Activated CD4-positive, alpha-beta T cell treated with anti-CD3 and anti-CD28 coated beads, Interleukin-2, amount 10 ng/mL, durations not matched to agents 24 days and 14 days (primary cell): ENCODE data around the gene CA6. TPM values are rescaled to one million over a fixed set of nuclear protein-coding genes. Genes with fewer than 3 reads are reported as not detected.
"Not testable (repeated sequence)": the region's sequence is repeated elsewhere in the genome, so short reads cannot be mapped to it uniquely, and the experiment has no call there.

Experiments used
- DNase-seq: peaks from one replicate; pipeline ENCODE4 v3.0.0; 2022
- H3K27ac Mint-ChIP-seq: one replicate; pipeline ENCODE4 v1.8.0; 2022; ENCODE audit warnings: mild to moderate bottlenecking, mixed read lengths
- H3K27me3 Mint-ChIP-seq: one replicate; pipeline ENCODE4 v1.8.0; 2022; ENCODE audit warnings: mixed read lengths
- H3K36me3 Mint-ChIP-seq: one replicate; pipeline ENCODE4 v1.8.0; 2022; ENCODE audit warnings: low read depth, mild to moderate bottlenecking, mixed read lengths
- H3K4me1 Mint-ChIP-seq: one replicate; pipeline ENCODE4 v1.8.0; 2021; ENCODE audit warnings: mixed read lengths
- H3K4me3 Mint-ChIP-seq: one replicate; pipeline ENCODE4 v1.8.0; 2022; ENCODE audit warnings: mild to moderate bottlenecking, moderate library complexity, mixed read lengths
- H3K9me3 Mint-ChIP-seq: one replicate; pipeline ENCODE4 v1.8.0; 2021; ENCODE audit warnings: mixed read lengths
- intact Hi-C: fragments of 100-400 bp; cut with micrococcal nuclease; formaldehyde crosslinking; loops from one replicate; pipeline ENCODE4 v1.15.1; 2023
- total RNA-seq: library from RNA; stranded (reverse); gene quantifications from 2 replicates; pipeline ENCODE4 v1.2.3, GENCODE V29; 2022

Gene CA6
- total RNA-seq, 1 donor from 2014 or later: 1.0 TPM

- DNase-seq: no peak
- no peaks in the 10 kb centered on the region for H3K27me3 Mint-ChIP-seq
- H3K4me1 Mint-ChIP-seq: peaks cover 23% of the 10 kb centered on the region
- H3K27ac Mint-ChIP-seq: no peak overlapping the region
- H3K9me3 Mint-ChIP-seq: no peaks in the 10 kb centered on the region
- no peak overlapping the region for H3K4me3 Mint-ChIP-seq
- peaks cover 3% of the 10 kb centered on the region for H3K36me3 Mint-ChIP-seq
- intact Hi-C loops: no loop called here
Measured at GRCh38 chr1:8911416-8912309, 34.0 kb upstream of the CA6 start.

- no peak overlapping the region for H3K4me3 Mint-ChIP-seq
- no peak for DNase-seq
- peaks cover 4% of the 10 kb centered on the region for H3K36me3 Mint-ChIP-seq
- intact Hi-C loops: no loop called here
- H3K4me1 Mint-ChIP-seq: peaks cover 26% of the 10 kb centered on the region
- no peaks in the 10 kb centered on the region for H3K9me3 Mint-ChIP-seq
- no peak overlapping the region for H3K27ac Mint-ChIP-seq
- H3K27me3 Mint-ChIP-seq: no peaks in the 10 kb centered on the region
Measured at GRCh38 chr1:8913457-8913856, 32.2 kb upstream of the CA6 start.

- Mint-ChIP-seq H3K27me3 (no peaks in the 10 kb centered on the region), H3K27ac (no peak overlapping the region), H3K4me3 (no peak overlapping the region), H3K4me1 (peaks cover 30% of the 10 kb centered on the region), H3K9me3 (no peaks in the 10 kb centered on the region), H3K36me3 (peaks cover 6% of the 10 kb centered on the region)
- intact Hi-C loops: no loop called here
- no peak for DNase-seq
Measured at GRCh38 chr1:8914466-8914865, 31.2 kb upstream of the CA6 start.

- intact Hi-C loops: loop anchor here (5.0 kb wide), 1 partner anchor 187 kb away; no protein-coding TSS in a partner anchor
- no peaks in the 10 kb centered on the region for H3K9me3 Mint-ChIP-seq
Measured at GRCh38 chr1:8915446-8915845, 30.2 kb upstream of the CA6 start.

GRCh38 chr1:8917536-8917935 lies 28.1 kb upstream of the CA6 start:
- H3K27ac Mint-ChIP-seq, H3K4me3 Mint-ChIP-seq: not testable (repeated sequence)

More at GRCh38 chr1:8915446-8915845, 30.2 kb upstream of the CA6 start:
- no peak overlapping the region for H3K27ac Mint-ChIP-seq
- H3K27me3 Mint-ChIP-seq: no peaks in the 10 kb centered on the region
- DNase-seq: no peak
- H3K36me3 Mint-ChIP-seq: peaks cover 3% of the 10 kb centered on the region
- no peak overlapping the region for H3K4me3 Mint-ChIP-seq
- peaks cover 28% of the 10 kb centered on the region for H3K4me1 Mint-ChIP-seq

GRCh38 chr1:8922962-8923361 lies 22.7 kb upstream of the CA6 start:
- peaks cover 25% of the 10 kb centered on the region for H3K4me1 Mint-ChIP-seq

More at GRCh38 chr1:8917536-8917935, 28.1 kb upstream of the CA6 start:
- H3K4me1 Mint-ChIP-seq: peaks cover 31% of the 10 kb centered on the region
- H3K27me3 Mint-ChIP-seq, DNase-seq, H3K9me3 Mint-ChIP-seq: not testable (repeated sequence)
- intact Hi-C loops: loop anchor here (5.0 kb wide), 1 partner anchor 185 kb away; no protein-coding TSS in a partner anchor
- peaks cover 20% of the 10 kb centered on the region for H3K36me3 Mint-ChIP-seq

GRCh38 chr1:8925406-8925805 lies 20.3 kb upstream of the CA6 start:
- Mint-ChIP-seq H3K27ac (no peak overlapping the region), H3K9me3 (peaks cover 8% of the 10 kb centered on the region), H3K4me3 (no peak overlapping the region), H3K4me1 (peaks cover 21% of the 10 kb centered on the region), H3K27me3 (no peaks in the 10 kb centered on the region), H3K36me3 (peaks cover 21% of the 10 kb centered on the region)
- intact Hi-C loops: loop anchor here (2.0 kb wide), 1 partner anchor 13 kb away; no protein-coding TSS in a partner anchor
- no peak for DNase-seq

More at GRCh38 chr1:8922962-8923361, 22.7 kb upstream of the CA6 start:
- Mint-ChIP-seq H3K36me3 (peaks cover 22% of the 10 kb centered on the region), H3K9me3 (peaks cover 8% of the 10 kb centered on the region), H3K27me3 (no peaks in the 10 kb centered on the region), H3K4me3 (no peak overlapping the region), H3K27ac (no peak overlapping the region)
- no peak for DNase-seq
- intact Hi-C loops: no loop called here

- H3K4me3 Mint-ChIP-seq: no peak overlapping the region
Measured at GRCh38 chr1:8925960-8926359, 19.7 kb upstream of the CA6 start.

GRCh38 chr1:8926707-8927694 lies 18.7 kb upstream of the CA6 start:
- H3K27ac Mint-ChIP-seq: no peak overlapping the region
- intact Hi-C loops: no loop called here
- H3K27me3 Mint-ChIP-seq: no peaks in the 10 kb centered on the region
- no peak overlapping the region for H3K4me3 Mint-ChIP-seq
- peaks cover 8% of the 10 kb centered on the region for H3K36me3 Mint-ChIP-seq
- no peaks in the 10 kb centered on the region for H3K9me3 Mint-ChIP-seq
- peak; percentile 69 for DNase-seq
- peaks cover 11% of the 10 kb centered on the region for H3K4me1 Mint-ChIP-seq

More at GRCh38 chr1:8925960-8926359, 19.7 kb upstream of the CA6 start:
- intact Hi-C loops: loop anchor here (2.0 kb wide), 1 partner anchor 13 kb away; no protein-coding TSS in a partner anchor
- H3K9me3 Mint-ChIP-seq: peaks cover 8% of the 10 kb centered on the region
- no peaks in the 10 kb centered on the region for H3K27me3 Mint-ChIP-seq
- H3K27ac Mint-ChIP-seq: no peak overlapping the region
- H3K4me1 Mint-ChIP-seq: peaks cover 17% of the 10 kb centered on the region
- peaks cover 19% of the 10 kb centered on the region for H3K36me3 Mint-ChIP-seq
- DNase-seq: no peak

GRCh38 chr1:8930116-8930515 lies 15.6 kb upstream of the CA6 start:
- intact Hi-C loops: no loop called here
- Mint-ChIP-seq H3K36me3 (peaks cover 3% of the 10 kb centered on the region), H3K4me3 (no peak overlapping the region), H3K9me3 (no peaks in the 10 kb centered on the region), H3K4me1 (peaks cover 15% of the 10 kb centered on the region), H3K27ac (peak overlapping the region; percentile 15), H3K27me3 (no peaks in the 10 kb centered on the region)
- DNase-seq: no peak

- Mint-ChIP-seq H3K4me1 (peaks cover 47% of the 10 kb centered on the region), H3K36me3 (peaks cover 11% of the 10 kb centered on the region)
- H3K4me3 Mint-ChIP-seq, DNase-seq, H3K9me3 Mint-ChIP-seq, H3K27ac Mint-ChIP-seq, H3K27me3 Mint-ChIP-seq, intact Hi-C loops: not testable (repeated sequence)
Measured at GRCh38 chr1:8937051-8937450, 8.6 kb upstream of the CA6 start.

- DNase-seq: no peak
- peak overlapping the region; percentile 79 for H3K27ac Mint-ChIP-seq
- H3K36me3 Mint-ChIP-seq: peaks cover 11% of the 10 kb centered on the region
- H3K4me3 Mint-ChIP-seq: no peak overlapping the region
- H3K9me3 Mint-ChIP-seq: no peaks in the 10 kb centered on the region
- H3K27me3 Mint-ChIP-seq: no peaks in the 10 kb centered on the region
- intact Hi-C loops: loop anchor here (2.0 kb wide), 1 partner anchor 13 kb away; no protein-coding TSS in a partner anchor
- peaks cover 52% of the 10 kb centered on the region for H3K4me1 Mint-ChIP-seq
Measured at GRCh38 chr1:8937701-8938100, 8.0 kb upstream of the CA6 start.

- intact Hi-C loops: loop anchor here (2.0 kb wide), 1 partner anchor 14 kb away; no protein-coding TSS in a partner anchor
- peak overlapping the region; percentile 40 for H3K4me3 Mint-ChIP-seq
- DNase-seq: peak; percentile 67
Measured at GRCh38 chr1:8938232-8938999, 7.3 kb upstream of the CA6 start.

More at GRCh38 chr1:8938232-8938999, 7.3 kb upstream of the CA6 start:
- peaks cover 11% of the 10 kb centered on the region for H3K36me3 Mint-ChIP-seq
- peak overlapping the region; percentile 79 for H3K27ac Mint-ChIP-seq
- H3K9me3 Mint-ChIP-seq: no peaks in the 10 kb centered on the region
- H3K27me3 Mint-ChIP-seq: no peaks in the 10 kb centered on the region
- peaks cover 58% of the 10 kb centered on the region for H3K4me1 Mint-ChIP-seq
